GM21381 (cell line): Measurements from ENCODE around the gene GABRB2.
"Not testable (repeated sequence)": the region's sequence is repeated elsewhere in the genome, so short reads cannot be mapped to it uniquely, and the experiment has no call there.

Experiments used
- ATAC-seq: cut with Tn5 transposase; IDR thresholded peaks from one replicate; pipeline ENCODE4 v1.9.1; 2021; ENCODE audit warnings: mild to moderate bottlenecking, moderate library complexity; ENCODE audit not compliant: unreplicated experiment

GABRB2 gene

GRCh38 chr5:161546470-161547301 lies at the start of gene GABRB2:
Gene GABRB2 (minus strand): TSS chr5:161546725. CDS start chr5:161546643, 82 bp downstream.
- ATAC-seq: peak; percentile 68

- no peak for ATAC-seq
These were observed 39.3 kb upstream of the GABRB2 start for GRCh38 chr5:161585798-161586197.

- ATAC-seq: no peak
These were observed 34.1 kb upstream of the GABRB2 start for GRCh38 chr5:161580621-161581020.

- ATAC-seq: no peak
These were observed 26.4 kb upstream of the GABRB2 start for GRCh38 chr5:161572914-161573313.

- no peak for ATAC-seq
These were observed 19.6 kb upstream of the GABRB2 start for GRCh38 chr5:161566081-161566480.

- ATAC-seq: no peak
These were observed 15.9 kb upstream of the GABRB2 start for GRCh38 chr5:161562446-161562845.

- ATAC-seq: no peak
These were observed 2.6 kb upstream of the GABRB2 start for GRCh38 chr5:161549106-161549505.

GRCh38 chr5:161548487-161549094 lies 2.1 kb upstream of the GABRB2 start:
- no peak for ATAC-seq

- ATAC-seq: no peak
These were observed 1.4 kb upstream of the GABRB2 start for GRCh38 chr5:161547738-161548486.

GRCh38 chr5:161547406-161547737 lies 847 bp upstream of the GABRB2 start:
- no peak for ATAC-seq

GRCh38 chr5:161546095-161546469 lies 443 bp downstream of the GABRB2 start:
- no peak for ATAC-seq

GRCh38 chr5:161545344-161546094 lies 1.0 kb downstream of the GABRB2 start:
- ATAC-seq: no peak

GRCh38 chr5:161544350-161544765 lies 2.2 kb downstream of the GABRB2 start:
- ATAC-seq: peak; percentile 43

GRCh38 chr5:161539016-161539415 lies 7.5 kb downstream of the GABRB2 start:
- no peak for ATAC-seq

- ATAC-seq: no peak
These were observed 10.8 kb downstream of the GABRB2 start for GRCh38 chr5:161535762-161536161.

- no peak for ATAC-seq
These were observed 15.8 kb downstream of the GABRB2 start for GRCh38 chr5:161530700-161531099.

GRCh38 chr5:161513942-161514341 lies 32.6 kb downstream of the GABRB2 start:
- ATAC-seq: no peak

GRCh38 chr5:161507591-161507990 lies 38.9 kb downstream of the GABRB2 start:
- no peak for ATAC-seq

GRCh38 chr5:161505160-161505559 lies 41.4 kb downstream of the GABRB2 start:
- not testable (repeated sequence) for ATAC-seq

- no peak for ATAC-seq
These were observed 48.0 kb downstream of the GABRB2 start for GRCh38 chr5:161498531-161498930.

- ATAC-seq: no peak
These were observed 62.8 kb downstream of the GABRB2 start for GRCh38 chr5:161483721-161484120.
